Stomach (tissue), 9 donors: ENCODE data around the gene ZNRD2. TPM values are rescaled to one million over a fixed set of nuclear protein-coding genes. Genes with fewer than 3 reads are reported as not detected.

Source experiments
- DNase-seq, 2 donors: peaks; one replicate each; pipeline versions ENCODE4 v3.0.0 to v3.0.0-alpha.2; 2013 to 2019
- H3K27ac ChIP-seq, 5 donors: fragments of 200-600 bp in 4 of 5; sonication (generic) in 4 of 5; one replicate each; pipeline ENCODE4 v1.5.1; 2013 to 2019; ENCODE audit warnings: mild to moderate bottlenecking in 1 of 5, moderate library complexity in 1 of 5
- H3K27me3 ChIP-seq, 3 donors: fragments of 200-600 bp; sonication (generic); one replicate each; pipeline ENCODE4 v1.5.1; 2017 to 2019; ENCODE audit warnings: mixed run types in 1 of 3
- H3K36me3 ChIP-seq, 4 donors: fragments of 200-600 bp; sonication (generic); 1 replicate in 3 of 4; 2 replicates in 1 of 4; pipeline ENCODE4 v1.5.1; 2016 to 2019
- H3K4me1 ChIP-seq, 4 donors: fragments of 200-600 bp; sonication (generic); one replicate each; pipeline ENCODE4 v1.5.1; 2016 to 2019
- H3K4me3 ChIP-seq, 4 donors: fragments of 200-600 bp; sonication (generic) in 3 of 4; one replicate each; pipeline ENCODE4 v1.5.1; 2016 to 2019; ENCODE audit warnings: mild to moderate bottlenecking in 1 of 4
- H3K9me3 ChIP-seq, 4 donors: fragments of 200-600 bp; sonication (generic); one replicate each; pipeline ENCODE4 v1.5.1; 2016 to 2019
- EP300 ChIP-seq: sonication (generic); formaldehyde crosslinking; IDR thresholded peaks from one replicate; pipeline ENCODE4 v1.6.1; 2017; ENCODE audit warnings: antibody characterized with exemption
- POLR2A ChIP-seq, 4 donors: fragments of 450-650 bp; IDR thresholded peaks; one replicate each; pipeline ENCODE4 v1.6.1; 2016; ENCODE audit warnings: antibody characterized with exemption in 4 of 4, control low read depth in 2 of 4, mild to moderate bottlenecking in 1 of 4, moderate library complexity in 1 of 4
- POLR2AphosphoS5 ChIP-seq, 3 donors: sonication (generic); formaldehyde crosslinking; IDR thresholded peaks; one replicate each; pipeline ENCODE4 v1.6.1; 2016; ENCODE audit warnings: antibody characterized with exemption in 3 of 3
- WGBS, 5 donors: extraction: QIAGEN DNeasy Blood & Tissue Kit in 3 of 5; methylation state at CpG; one replicate each; pipeline versions ENCODE4 v1.1.5 to v1.1.7; 2013 to 2018; 5-methylcytosine and 5-hydroxymethylcytosine counted together
- intact Hi-C: fragments of 100-400 bp; cut with DNase I; formaldehyde crosslinking; loops from one replicate; pipeline ENCODE4 v1.15.1; 2023; ENCODE audit warnings: low total_unique reads
- polyA plus RNA-seq, 3 donors: library from polyadenylated mRNA; stranded (reverse); fragments of 200-250 nt; gene quantifications; one replicate each; pipeline ENCODE4 v1.2.3, GENCODE V29; 2013
- total RNA-seq, 5 donors: library from RNA; depleted of rRNA; stranded (reverse); fragments of >200 nt; gene quantifications; one replicate each; pipeline versions ENCODE4 v1.1.0 to v1.2.3, GENCODE V29; 2014 to 2016
- TF ChIP-seq, protein P1 (sequence below), 7 experiments: fragments of 450-650 bp in 4 of 7; fragments of 200-600 bp in 3 of 7; sonication (generic) in 3 of 7; IDR thresholded peaks; one replicate each; pipeline ENCODE4 v1.5.1; 2016 to 2019; ENCODE audit warnings: antibody characterized with exemption in 7 of 7, control low read depth in 2 of 7, mild to moderate bottlenecking in 1 of 7
- donor health status: healthy with polysubstance abuse.
- donor health status: Bipolar disorder and iron deficiency.
- donor health status: healthy.

Gene ZNRD2
- total and polyA plus RNA-seq, 8 donors, result 17.7 to 99.1 (median 51.8) TPM

DNA sequence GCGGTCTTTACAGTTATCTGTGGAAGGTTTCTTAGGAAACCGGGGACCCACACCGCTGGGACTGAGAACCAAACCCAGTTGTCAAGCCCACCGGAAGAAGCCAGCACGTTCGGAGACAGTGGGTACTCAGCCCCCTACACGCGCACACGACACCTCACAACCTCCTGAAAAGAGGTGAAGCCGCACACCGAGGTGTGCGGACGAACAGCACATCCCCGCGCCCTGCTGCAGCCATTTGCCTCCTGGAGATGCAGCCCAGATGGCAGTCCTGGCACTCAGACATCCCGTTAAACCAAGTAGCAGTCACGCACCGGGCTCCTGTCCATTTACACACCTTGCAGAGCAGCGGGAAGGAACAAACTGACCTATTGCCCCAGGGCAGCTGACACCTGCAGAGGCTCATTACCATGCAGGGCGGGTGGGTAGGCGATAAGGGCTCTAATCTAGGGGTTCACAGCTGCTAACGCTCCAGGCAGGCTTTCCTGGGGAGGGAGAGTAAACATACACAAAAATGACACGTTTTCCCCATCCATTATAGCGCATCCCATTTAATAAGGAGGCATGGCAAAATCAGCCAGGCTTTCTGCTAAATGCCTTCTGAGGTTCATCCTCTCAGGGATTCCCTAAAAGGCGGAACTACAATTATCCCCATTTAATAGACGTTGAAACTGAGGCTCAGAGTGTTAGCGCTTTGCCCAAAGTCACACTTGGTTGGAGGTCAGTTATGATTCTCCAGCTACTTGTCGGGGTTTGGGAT is 4.7 kb downstream of the ZNRD2 start:
- Histone ChIP-seq H3K27me3 (no peaks in the 10 kb centered on the region), H3K4me1 (peaks cover 64 to 83% (median 78%) of the 10 kb centered on the region in 4 donors), H3K27ac (peak overlapping the region; percentile 84 to 97 (median 95)), H3K4me3 (peak overlapping the region; percentile 75 to 89 (median 80)), H3K9me3 (no peaks in the 10 kb centered on the region), H3K36me3 (peaks cover 12 to 16% (median 14%) of the 10 kb centered on the region in 4 donors)
- peak; percentile 73 to 76 for DNase-seq
- TF ChIP-seq POLR2AphosphoS5 (IDR thresholded peaks at IDR 0.05) (no peak), EP300 (no peak), POLR2A (IDR thresholded peaks at IDR 0.05) (no peak)
- TF ChIP-seq, protein P1, sequence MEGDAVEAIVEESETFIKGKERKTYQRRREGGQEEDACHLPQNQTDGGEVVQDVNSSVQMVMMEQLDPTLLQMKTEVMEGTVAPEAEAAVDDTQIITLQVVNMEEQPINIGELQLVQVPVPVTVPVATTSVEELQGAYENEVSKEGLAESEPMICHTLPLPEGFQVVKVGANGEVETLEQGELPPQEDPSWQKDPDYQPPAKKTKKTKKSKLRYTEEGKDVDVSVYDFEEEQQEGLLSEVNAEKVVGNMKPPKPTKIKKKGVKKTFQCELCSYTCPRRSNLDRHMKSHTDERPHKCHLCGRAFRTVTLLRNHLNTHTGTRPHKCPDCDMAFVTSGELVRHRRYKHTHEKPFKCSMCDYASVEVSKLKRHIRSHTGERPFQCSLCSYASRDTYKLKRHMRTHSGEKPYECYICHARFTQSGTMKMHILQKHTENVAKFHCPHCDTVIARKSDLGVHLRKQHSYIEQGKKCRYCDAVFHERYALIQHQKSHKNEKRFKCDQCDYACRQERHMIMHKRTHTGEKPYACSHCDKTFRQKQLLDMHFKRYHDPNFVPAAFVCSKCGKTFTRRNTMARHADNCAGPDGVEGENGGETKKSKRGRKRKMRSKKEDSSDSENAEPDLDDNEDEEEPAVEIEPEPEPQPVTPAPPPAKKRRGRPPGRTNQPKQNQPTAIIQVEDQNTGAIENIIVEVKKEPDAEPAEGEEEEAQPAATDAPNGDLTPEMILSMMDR (IDR thresholded peaks at IDR 0.05), result no peak
- intact Hi-C loops, result no loop called here
- 5 to 12% (median 7%) methylated on average over 21 to 28 of the region's 28 CpGs for WGBS, 5 donors

DNA sequence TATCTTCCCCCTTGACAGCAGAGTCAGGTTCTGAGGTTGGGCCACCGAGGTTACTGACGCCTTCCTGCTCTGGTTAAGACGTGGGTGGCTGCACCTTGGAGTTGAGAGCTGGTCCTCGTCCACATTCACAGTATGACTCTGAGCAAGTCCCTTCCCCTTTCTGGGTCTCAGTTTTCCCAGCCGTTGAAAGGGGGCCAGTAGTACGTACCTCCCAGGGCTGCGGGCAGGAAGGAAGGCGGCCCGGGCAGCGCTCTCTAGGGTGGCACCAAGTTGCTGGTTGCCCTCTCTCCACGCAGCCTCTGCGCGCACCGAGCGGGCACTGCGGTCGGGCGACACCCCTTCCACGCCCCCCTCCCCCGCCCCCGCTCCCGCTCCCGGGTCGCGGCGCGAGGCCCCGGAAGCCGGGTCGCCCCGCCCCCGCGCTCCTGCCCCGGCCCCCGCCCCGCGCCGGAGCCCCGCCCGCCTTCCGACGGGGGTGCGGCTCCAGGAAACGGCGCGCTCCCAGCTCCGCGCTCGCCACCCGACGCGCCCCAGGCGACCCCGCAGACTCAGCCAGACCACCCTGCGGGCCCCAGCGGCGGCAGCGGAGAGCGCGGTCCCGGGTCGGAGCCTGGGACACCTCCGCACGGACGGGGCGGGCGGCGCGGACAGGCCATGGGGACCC is 5.4 kb downstream of the ZNRD2 start, which contains the start of gene EHBP1L1:
EHBP1L1 (plus strand) TSS at position 486 of the 664 bp plus-strand sequence. CDS start 250 bp downstream, outside the sequence.
- Histone ChIP-seq H3K9me3 (no peaks in the 10 kb centered on the region), H3K4me1 (peaks cover 64 to 89% (median 76%) of the 10 kb centered on the region in 4 donors), H3K36me3 (peaks cover 19 to 24% (median 21%) of the 10 kb centered on the region in 4 donors), H3K4me3 (peak within 1 kb of the TSS; percentile 75 to 89 (median 80)), H3K27ac (peak within 1 kb of the TSS; percentile 86 to 97 (median 95)), H3K27me3 (no peaks in the 10 kb centered on the region)
- peak; percentile 80 to 90 for DNase-seq
- 0 to 2% (median 1%) methylated on average over 6 to 69 of the region's 69 CpGs for WGBS, 5 donors
- intact Hi-C loops, result no loop called here
- TF ChIP-seq EP300 (no peak), POLR2AphosphoS5 (IDR thresholded peaks at IDR 0.05) (peak in 1 of 3 donors; percentile 41), POLR2A (IDR thresholded peaks at IDR 0.05) (no peak)
- TF ChIP-seq, protein P1 (IDR thresholded peaks at IDR 0.05), result no peak

DNA sequence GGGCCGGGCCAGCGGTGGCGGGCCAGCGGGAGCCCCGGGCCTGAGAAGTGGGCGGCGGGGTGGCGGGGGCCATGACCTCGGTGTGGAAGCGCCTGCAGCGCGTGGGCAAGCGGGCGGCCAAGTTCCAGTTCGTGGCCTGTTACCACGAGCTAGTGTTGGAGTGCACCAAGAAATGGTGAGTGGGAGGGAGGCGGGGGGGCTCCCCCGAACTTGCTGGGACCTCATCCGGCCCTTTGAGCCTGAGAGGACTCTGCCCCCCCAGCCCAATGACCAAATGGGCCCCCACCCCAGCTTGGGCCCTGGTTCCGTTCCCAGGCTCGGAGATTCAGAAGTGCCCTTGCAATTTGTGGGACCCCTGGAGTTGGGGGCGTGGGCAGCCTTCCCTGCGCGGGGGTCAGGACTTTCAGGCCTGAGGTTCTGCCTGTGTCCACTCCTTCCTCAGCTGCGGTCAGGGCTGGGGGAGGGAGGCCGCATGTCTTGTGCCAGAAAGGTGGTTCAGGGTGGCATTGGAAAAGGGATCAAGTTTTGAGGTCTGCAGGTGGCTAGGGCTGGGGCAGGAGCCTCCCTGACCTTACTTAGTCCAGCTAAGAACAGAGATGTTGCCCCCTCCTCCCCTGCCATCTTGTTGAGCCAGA is 6.1 kb downstream of the ZNRD2 start:
- TF ChIP-seq, protein P1 (IDR thresholded peaks at IDR 0.05), result no peak
- TF ChIP-seq POLR2A (IDR thresholded peaks at IDR 0.05) (no peak), POLR2AphosphoS5 (IDR thresholded peaks at IDR 0.05) (no peak), EP300 (no peak)
- DNase-seq, result no peak
- Histone ChIP-seq H3K9me3 (no peaks in the 10 kb centered on the region), H3K4me1 (peaks cover 57 to 88% (median 69%) of the 10 kb centered on the region in 4 donors), H3K27ac (peak overlapping the region; percentile 86 to 97 (median 95)), H3K4me3 (peak overlapping the region; percentile 75 to 89 (median 80)), H3K27me3 (no peaks in the 10 kb centered on the region), H3K36me3 (peaks cover 25 to 30% (median 28%) of the 10 kb centered on the region in 4 donors)
- 1 to 15% (median 10%) methylated on average over 12 to 26 of the region's 26 CpGs for WGBS, 5 donors
- intact Hi-C loops, result no loop called here
